Vein endothelial cell (primary cell): ENCODE results near the gene FNBP1. TPM values are rescaled to one million over a fixed set of nuclear protein-coding genes. Genes with fewer than 3 reads are reported as not detected.
A peak's percentile ranks its signal among the peaks of the same experiment; 100 is the strongest.

Experiments
- small RNA-seq: library from RNA; depleted of rRNA; stranded (forward); fragments of <200 nt; gene quantifications from one replicate; pipeline ENCODE3, GENCODE V24; 2012
- total RNA-seq: library from RNA; depleted of rRNA; stranded (reverse); fragments of >200 nt; gene quantifications from 2 replicates; pipeline ENCODE4 v1.2.3, GENCODE V29; 2012

FNBP1 gene
- 35.0 and 42.5 TPM in 2 replicates for total RNA-seq

GRCh38 chr9:130042885-130043653 lies at the start of gene FNBP1:
Gene FNBP1, minus strand, starts transcription at chr9:130043189. Its CDS starts 214 bp downstream, at chr9:130042975.

GRCh38 chr9:130053504-130054324 lies 10.7 kb upstream of the FNBP1 start, which contains the start of gene GPR107:
Gene GPR107, plus strand, starts transcription at chr9:130053906. Its CDS starts 27 bp downstream, at chr9:130053933.

Small RNA genes lying within 50 kb of the gene (small RNA-seq; reads per million reads assigned to genes)
- gene MIR6855, result 0.90 reads per million, percentile 55 among the genes with 10 or more reads in this experiment

Other genes with a start within 250 kb of the FNBP1 start
- gene TOR1B, start 240.0 kb downstream of the FNBP1 start, total RNA-seq, result 28.4 and 30.2 TPM in 2 replicates
- 61.1 and 62.0 TPM in 2 replicates for gene TOR1A, start 219.1 kb downstream of the FNBP1 start, total RNA-seq
- 24.2 and 38.0 TPM in 2 replicates for gene C9orf78, start 207.9 kb downstream of the FNBP1 start, total RNA-seq
- 6.3 and 9.8 TPM in 2 replicates for gene USP20, start 207.7 kb downstream of the FNBP1 start, total RNA-seq
- 30.0 and 40.5 TPM in 2 replicates for gene GPR107, start 10.7 kb upstream of the FNBP1 start, total RNA-seq
- 42.4 and 45.1 TPM in 2 replicates for gene NCS1, start 129.2 kb upstream of the FNBP1 start, total RNA-seq
- gene HMCN2, start 222.6 kb upstream of the FNBP1 start, total RNA-seq, result under 0.01 TPM in 1 of 2 replicates, not detected in the other